ENCODE measurements around the gene MYO7B. TPM values are rescaled to one million over a fixed set of nuclear protein-coding genes. Genes with fewer than 3 reads are reported as not detected.

MYO7B gene
- total RNA-seq, 2 donors from 2014 or later = 0.16 to 0.19 TPM

DNA sequence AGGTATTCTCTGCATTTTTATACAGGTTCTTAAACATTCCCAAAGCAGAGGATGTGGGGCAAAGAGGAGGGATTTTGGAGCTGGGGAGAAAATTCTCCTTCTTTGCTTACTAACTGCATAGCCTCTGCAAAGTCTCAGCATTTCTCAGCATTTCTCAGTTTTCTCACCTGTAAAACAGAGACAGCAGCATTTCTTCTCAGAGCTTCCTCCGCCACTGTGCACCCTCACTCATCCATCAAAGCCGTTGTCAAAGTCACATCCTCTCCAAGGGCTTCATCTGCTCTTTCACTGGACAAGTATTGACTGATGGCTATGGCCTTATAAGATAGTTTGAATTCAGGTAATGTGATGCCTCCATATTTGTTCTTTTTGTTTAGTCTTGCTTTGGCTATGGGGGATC, 17.4 kb downstream of the MYO7B start:
- H3K4me1 Mint-ChIP-seq = no peaks in the 10 kb centered on the region
- H3K9me3 Mint-ChIP-seq = peaks cover 19% of the 10 kb centered on the region
- no peak for ATAC-seq (replicated peaks)
- no peak overlapping the region for H3K27ac Mint-ChIP-seq
- no peaks in the 10 kb centered on the region for H3K36me3 Mint-ChIP-seq (ENCODE audit: low read depth)
- H3K4me3 Mint-ChIP-seq = no peak overlapping the region
- peaks cover 47% of the 10 kb centered on the region for H3K27me3 Mint-ChIP-seq

DNA sequence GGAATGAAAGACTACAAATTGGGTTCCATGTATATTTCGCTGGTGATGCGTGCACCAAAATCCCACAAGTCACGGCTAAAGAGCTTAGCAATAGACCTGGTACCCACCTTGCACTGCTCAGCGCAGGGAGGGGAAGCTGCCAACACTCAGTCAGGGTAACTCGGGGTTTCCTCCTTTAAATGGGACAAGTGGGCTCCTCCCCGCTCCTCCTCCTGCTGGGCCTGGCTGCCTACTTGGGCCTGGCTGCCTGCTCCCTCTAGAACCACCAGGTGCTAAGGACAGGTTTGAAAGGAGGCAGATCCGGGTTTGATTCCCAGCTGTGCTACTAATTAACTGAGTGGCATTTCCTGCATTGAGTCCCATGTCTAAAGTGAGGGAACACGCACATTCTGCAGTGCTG, 23.4 kb downstream of the MYO7B start:
- H3K4me3 Mint-ChIP-seq = no peak overlapping the region
- peaks cover 4% of the 10 kb centered on the region for H3K4me1 Mint-ChIP-seq
- no peaks in the 10 kb centered on the region for H3K36me3 Mint-ChIP-seq (ENCODE audit: low read depth)
- peaks cover 19% of the 10 kb centered on the region for H3K9me3 Mint-ChIP-seq
- H3K27me3 Mint-ChIP-seq = peaks cover 51% of the 10 kb centered on the region
- H3K27ac Mint-ChIP-seq = no peak overlapping the region
- ATAC-seq (replicated peaks) = no peak

DNA sequence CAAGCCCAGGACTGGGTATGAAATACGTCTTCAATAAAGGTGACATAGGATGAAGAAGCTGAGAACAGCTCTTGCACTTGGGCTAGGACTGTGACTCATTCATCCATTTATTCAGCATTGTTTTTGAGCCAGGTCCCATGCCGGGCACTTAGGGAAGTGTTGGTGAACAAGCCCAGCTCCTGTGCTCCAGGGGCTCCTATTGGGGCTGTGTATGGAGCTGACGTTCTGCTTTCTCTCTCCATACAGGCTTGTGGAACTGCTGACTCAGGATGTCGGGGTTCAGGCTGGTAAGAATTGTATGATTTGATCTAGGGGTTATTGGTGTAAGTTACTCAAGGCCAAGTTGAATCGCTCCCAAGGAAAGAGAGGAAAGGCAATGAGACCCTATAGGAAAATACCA, 24.0 kb downstream of the MYO7B start:
- no peaks in the 10 kb centered on the region for H3K36me3 Mint-ChIP-seq (ENCODE audit: low read depth)

DNA sequence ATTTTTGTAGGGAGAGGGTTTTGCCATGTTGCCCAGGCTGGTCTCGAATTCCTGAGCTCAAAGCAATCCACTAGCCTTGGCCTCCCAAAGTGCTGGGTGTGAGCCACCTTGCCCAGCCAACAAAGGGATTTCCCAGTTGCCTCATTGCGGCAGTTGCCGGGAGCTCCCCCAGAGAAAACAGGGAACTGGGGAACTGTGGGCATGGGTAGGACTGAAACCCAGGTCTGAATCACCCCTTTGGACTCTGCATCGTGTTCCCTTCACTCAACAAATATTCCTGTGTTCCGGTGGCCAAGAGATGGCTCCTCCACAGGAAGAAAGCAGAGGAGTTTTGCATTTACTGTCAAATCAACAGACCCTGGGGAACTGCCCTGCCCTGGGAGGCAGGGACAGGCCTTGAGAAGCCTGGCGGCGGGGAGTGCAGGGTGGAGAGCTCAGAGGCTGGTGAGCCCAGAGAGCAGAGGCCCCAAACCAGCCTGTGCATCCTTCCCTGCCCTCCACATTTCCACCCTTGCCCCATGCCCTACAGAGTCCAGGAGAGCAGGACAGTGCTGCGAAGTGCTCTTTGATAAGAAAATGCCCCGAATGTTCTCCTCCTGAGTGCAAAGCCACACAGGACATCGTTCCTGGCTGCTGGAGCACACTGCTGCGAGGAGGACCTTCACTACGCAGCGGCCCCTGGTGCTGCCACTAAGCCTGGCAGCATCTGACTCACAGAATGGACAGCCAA, 24.9 kb downstream of the MYO7B start:
- no peak for ATAC-seq (replicated peaks)
- Mint-ChIP-seq H3K36me3 (ENCODE audit: low read depth) (no peaks in the 10 kb centered on the region), H3K27ac (no peak overlapping the region), H3K4me1 (peaks cover 6% of the 10 kb centered on the region), H3K27me3 (peaks cover 52% of the 10 kb centered on the region), H3K9me3 (peaks cover 19% of the 10 kb centered on the region), H3K4me3 (no peak overlapping the region)

More for the DNA sequence above, 24.0 kb downstream of the MYO7B start:
- H3K4me1 Mint-ChIP-seq = peaks cover 6% of the 10 kb centered on the region
- no peak for ATAC-seq (replicated peaks)
- no peak overlapping the region for H3K4me3 Mint-ChIP-seq
- no peak overlapping the region for H3K27ac Mint-ChIP-seq
- H3K9me3 Mint-ChIP-seq = peaks cover 19% of the 10 kb centered on the region
- peaks cover 55% of the 10 kb centered on the region for H3K27me3 Mint-ChIP-seq

DNA sequence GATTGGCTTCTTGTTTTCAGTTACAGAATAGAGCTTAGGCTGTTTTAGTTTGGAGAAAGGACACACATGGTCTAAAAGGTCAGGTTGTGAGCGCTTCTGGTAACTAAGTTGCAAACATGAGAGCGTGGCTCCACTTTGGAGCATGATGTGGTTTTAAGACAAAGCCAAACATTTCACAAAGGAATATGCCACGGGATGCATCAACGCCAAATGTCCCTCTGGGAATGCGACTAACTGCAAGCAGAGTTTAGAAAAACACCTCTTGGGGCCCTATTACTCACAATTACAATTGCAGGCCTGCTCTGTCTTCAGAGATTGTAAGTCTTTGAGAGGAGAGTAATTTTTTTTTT, 25.4 kb downstream of the MYO7B start:
- H3K36me3 Mint-ChIP-seq (ENCODE audit: low read depth) = no peaks in the 10 kb centered on the region
- peaks cover 48% of the 10 kb centered on the region for H3K27me3 Mint-ChIP-seq
- peaks cover 6% of the 10 kb centered on the region for H3K4me1 Mint-ChIP-seq
- ATAC-seq (replicated peaks) = no peak
- no peak overlapping the region for H3K27ac Mint-ChIP-seq
- H3K4me3 Mint-ChIP-seq = no peak overlapping the region
- peaks cover 18% of the 10 kb centered on the region for H3K9me3 Mint-ChIP-seq

DNA sequence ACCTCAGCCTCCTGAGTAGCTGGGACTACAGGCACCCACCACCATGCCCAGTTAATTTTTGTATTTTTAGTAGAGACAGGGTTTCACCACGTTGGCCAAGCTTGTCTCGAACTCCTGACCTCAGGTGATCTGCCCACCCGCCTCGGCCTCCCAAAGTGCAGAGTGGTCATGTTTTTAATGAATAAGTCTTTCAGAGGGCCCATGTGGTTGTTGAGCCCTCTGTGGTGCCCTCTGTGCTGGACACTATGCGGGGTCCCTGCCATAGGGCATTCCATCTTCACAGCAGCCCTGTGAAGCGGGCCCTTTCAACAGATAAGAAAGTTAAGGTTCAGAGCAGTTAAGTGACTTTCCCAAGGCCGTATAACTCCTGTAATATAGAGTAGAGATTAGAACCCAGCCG, 25.9 kb downstream of the MYO7B start:
- Mint-ChIP-seq H3K9me3 (peaks cover 14% of the 10 kb centered on the region), H3K27ac (no peak overlapping the region), H3K4me3 (no peak overlapping the region), H3K27me3 (peaks cover 44% of the 10 kb centered on the region), H3K4me1 (peaks cover 6% of the 10 kb centered on the region), H3K36me3 (ENCODE audit: low read depth) (no peaks in the 10 kb centered on the region)
- ATAC-seq (replicated peaks) = no peak

DNA sequence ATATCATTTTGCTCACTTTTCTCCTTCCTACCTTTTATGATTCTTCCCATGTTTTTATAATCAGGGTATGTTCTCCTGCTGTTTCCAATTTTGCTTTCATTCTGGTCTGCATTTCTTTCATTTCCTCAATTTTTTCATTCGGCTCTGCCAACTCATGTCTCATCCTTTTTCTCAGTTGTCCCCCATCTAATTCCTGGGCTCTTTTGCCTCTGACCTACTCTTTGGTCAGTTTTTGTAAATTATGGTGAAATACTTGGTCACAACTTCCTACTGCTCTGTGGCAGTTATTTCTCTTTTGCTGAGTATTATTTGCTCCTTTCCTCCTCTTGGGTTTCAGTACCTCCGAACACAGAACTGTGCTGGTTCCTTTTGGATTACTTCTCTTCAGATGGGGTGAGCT, 27.5 kb downstream of the MYO7B start:
- Mint-ChIP-seq H3K4me3 (no peak overlapping the region), H3K27ac (no peak overlapping the region), H3K9me3 (no peaks in the 10 kb centered on the region), H3K4me1 (peaks cover 6% of the 10 kb centered on the region), H3K36me3 (ENCODE audit: low read depth) (no peaks in the 10 kb centered on the region), H3K27me3 (peaks cover 36% of the 10 kb centered on the region)
- no peak for ATAC-seq (replicated peaks)

DNA sequence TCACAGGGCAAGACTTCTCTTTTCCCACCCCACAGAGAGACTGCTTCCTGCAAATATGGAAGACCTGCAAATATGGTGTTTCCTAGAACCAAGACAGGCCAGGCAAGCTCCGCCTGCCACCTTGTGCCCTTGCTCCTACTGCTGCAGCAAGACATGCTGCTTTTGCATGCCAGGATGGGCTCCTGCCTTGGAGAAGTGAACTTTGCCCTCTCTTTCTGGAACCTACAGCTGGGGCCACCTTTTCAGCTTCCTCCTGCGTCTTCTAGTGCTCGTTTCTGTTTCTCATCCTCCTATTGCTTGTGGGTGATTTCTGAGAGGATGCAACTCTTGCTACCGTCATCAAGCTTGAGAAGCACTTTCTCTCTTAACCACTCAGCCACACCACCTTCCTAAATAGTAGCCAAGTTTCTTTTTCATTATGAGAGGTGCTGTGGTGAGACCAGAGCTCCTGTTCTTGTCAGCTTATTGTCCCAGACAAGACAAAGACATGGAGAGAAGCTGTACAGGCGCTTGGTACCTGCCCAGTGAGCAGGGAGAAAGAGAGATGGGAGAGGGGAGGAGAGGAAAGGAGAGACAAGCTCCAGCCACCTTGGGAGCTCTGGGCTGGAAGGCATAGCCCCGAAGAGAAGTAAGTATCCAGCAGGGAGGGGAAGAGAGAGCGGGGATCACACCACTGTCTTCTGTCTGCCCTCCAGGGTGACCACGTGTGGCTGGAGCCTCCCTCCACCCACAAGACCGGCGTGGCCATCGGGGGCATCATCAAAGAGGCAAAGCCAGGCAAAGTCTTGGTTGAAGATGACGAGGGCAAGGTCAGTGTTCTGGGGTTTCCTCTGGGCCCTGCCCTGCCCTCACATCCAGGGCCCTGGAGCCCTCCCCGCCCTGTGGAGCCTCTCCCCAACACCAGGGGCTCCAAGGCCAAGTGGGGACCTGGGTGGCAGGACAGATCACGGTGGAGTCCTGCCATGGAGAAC, 28.3 kb downstream of the MYO7B start:
- peak; percentile 93 for ATAC-seq (replicated peaks)
- no peaks in the 10 kb centered on the region for H3K36me3 Mint-ChIP-seq (ENCODE audit: low read depth)
- peaks cover 6% of the 10 kb centered on the region for H3K4me1 Mint-ChIP-seq
- H3K27me3 Mint-ChIP-seq = peaks cover 30% of the 10 kb centered on the region
- H3K4me3 Mint-ChIP-seq = peak overlapping the region; percentile 25
- no peaks in the 10 kb centered on the region for H3K9me3 Mint-ChIP-seq
- peak overlapping the region; percentile 34 for H3K27ac Mint-ChIP-seq

DNA sequence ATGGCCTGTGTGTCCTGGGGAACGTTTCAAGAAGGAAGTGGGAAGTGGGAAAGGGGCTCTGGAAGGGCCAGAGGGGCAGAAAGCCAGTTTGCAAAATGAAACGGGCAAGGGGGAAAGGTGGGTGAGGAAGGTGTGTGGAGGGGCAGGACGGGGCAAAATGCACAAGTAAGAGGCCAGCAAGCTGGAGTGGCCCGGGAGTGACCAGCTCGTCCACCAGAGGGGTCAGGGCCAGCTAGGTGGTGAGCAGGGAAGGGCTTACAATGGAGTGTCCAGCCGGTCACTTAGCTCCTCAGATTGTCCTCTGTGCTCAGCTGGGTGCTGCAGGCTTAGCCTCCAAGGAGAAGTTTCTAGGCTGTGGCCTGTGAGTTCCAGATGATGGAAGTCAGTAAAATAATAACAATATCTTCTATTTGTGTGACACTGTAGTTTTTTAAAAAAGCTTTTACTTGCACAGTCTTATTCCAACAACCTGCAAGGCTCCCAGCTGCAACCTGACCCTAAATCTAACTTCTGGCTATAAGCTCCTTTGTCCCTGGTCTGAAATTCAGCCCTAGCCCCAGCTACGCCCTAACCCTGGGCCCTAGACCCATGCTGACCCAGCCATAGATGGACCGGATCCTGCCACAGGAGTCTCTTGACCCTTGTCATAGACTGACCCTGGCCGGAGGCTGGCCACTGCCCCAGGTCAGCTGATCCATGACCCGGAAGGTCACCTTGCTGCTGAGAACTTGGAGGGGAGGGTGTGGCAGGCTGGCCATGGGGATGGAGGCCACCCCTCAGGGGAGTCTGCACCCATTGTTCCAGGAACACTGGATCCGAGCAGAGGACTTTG, 29.2 kb downstream of the MYO7B start:
- H3K36me3 Mint-ChIP-seq (ENCODE audit: low read depth) = no peaks in the 10 kb centered on the region
- H3K27me3 Mint-ChIP-seq = peaks cover 30% of the 10 kb centered on the region
- ATAC-seq (replicated peaks) = no peak
- peak overlapping the region; percentile 34 for H3K27ac Mint-ChIP-seq
- H3K4me3 Mint-ChIP-seq = no peak overlapping the region
- no peaks in the 10 kb centered on the region for H3K9me3 Mint-ChIP-seq
- H3K4me1 Mint-ChIP-seq = peaks cover 6% of the 10 kb centered on the region

DNA sequence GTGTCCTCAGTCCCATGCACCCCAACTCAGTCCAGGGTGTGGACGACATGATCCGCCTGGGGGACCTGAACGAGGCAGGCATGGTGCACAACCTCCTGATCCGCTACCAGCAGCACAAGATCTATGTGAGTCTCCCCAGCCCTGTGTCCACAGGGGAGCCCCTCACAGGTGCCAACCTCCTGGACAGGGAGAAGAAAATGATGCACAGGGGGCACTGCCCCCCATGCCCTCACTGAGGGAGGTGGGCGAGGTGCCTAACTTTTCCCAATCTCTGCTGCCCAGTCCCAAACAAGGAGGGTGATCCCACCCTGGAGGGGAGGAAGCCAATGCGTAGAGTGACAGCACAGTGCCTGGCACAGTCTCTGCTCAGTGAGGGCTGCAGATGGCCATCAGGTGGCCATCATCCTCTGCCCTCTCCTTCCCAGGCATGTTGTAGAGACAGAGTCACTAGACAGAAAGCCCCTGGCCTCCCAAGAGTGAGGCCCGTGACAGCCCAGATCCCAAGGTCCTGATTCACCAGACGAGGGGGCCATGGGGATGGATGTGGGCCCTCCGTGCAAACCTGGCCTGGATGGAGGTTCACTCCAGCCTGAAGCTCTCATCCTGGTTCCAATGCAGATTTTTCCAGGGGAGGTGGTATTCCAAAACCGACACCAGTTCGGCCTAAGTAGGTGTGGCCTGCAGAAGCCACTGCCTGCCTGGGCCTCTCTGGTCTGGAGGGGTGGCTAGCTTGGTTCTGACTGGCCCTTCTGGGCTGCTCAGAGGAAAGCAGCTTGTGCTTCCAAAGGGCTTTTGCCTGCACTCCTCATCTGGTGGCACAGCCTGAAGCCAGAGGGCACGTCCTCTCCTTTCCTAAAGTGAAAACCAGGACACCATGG, 30.0 kb downstream of the MYO7B start:
- Mint-ChIP-seq H3K27me3 (peaks cover 29% of the 10 kb centered on the region), H3K4me3 (no peak overlapping the region), H3K4me1 (peaks cover 6% of the 10 kb centered on the region), H3K9me3 (no peaks in the 10 kb centered on the region), H3K36me3 (ENCODE audit: low read depth) (no peaks in the 10 kb centered on the region), H3K27ac (no peak overlapping the region)
- ATAC-seq (replicated peaks) = no peak

DNA sequence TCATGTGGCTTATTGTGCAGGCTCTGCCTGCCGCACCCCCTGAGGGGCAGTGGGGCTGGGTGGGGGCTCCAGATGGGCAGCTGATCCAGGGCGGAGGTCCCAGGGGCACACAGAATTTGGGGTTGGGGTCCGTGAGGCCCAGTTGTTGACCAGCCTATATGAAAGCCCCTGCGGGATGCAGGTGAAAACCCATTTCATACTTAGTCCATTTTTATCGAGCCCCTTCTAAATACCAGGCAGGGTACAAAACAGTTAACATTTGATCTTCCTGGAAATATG, 30.6 kb downstream of the MYO7B start:
- Mint-ChIP-seq H3K36me3 (ENCODE audit: low read depth) (no peaks in the 10 kb centered on the region), H3K27ac (no peak overlapping the region), H3K27me3 (peaks cover 34% of the 10 kb centered on the region), H3K4me3 (no peak overlapping the region), H3K4me1 (peaks cover 6% of the 10 kb centered on the region), H3K9me3 (no peaks in the 10 kb centered on the region)
- ATAC-seq (replicated peaks) = no peak

DNA sequence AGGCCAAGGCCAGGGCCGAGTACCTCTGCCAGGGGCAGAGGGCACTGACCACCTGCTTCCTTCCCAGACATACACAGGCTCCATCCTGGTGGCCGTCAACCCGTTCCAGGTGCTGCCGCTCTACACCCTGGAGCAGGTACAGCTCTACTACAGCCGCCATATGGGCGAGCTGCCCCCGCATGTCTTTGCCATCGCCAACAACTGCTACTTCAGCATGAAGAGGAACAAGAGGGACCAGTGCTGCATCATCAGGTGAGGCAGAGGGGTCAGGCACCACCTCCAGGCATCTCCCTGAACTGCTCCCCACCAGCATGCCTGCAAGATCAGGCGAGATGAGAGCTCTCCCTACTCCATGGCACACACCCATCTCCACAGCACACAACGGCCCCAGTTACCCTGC, 31.1 kb downstream of the MYO7B start:
- ATAC-seq (replicated peaks) = no peak
- no peaks in the 10 kb centered on the region for H3K9me3 Mint-ChIP-seq
- H3K27ac Mint-ChIP-seq = no peak overlapping the region
- no peak overlapping the region for H3K4me3 Mint-ChIP-seq
- peaks cover 6% of the 10 kb centered on the region for H3K4me1 Mint-ChIP-seq
- H3K36me3 Mint-ChIP-seq (ENCODE audit: low read depth) = no peaks in the 10 kb centered on the region
- peaks cover 31% of the 10 kb centered on the region for H3K27me3 Mint-ChIP-seq

DNA sequence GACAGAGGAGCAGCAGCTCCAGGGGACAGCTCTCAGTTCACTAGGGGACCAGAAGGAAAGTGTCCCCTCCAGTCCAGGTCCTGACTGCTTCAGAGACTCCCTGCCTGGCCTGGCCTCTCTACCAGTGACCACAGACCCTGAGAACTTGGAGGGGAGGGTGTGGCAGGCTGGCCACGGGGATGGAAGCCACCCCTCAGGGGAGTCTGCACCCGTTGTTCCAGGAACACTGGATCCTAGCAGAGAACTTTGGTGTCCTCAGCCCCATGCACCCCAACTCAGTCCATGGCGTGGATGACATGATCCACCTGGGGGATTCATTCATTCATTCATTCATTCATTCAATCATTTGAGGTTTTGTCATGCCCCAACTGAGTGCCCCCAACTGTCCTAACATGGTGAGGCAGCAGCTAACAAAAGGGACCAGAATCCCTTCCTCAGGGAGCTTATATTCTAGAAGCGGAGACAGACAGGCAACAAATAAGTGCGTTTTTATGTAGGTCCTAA, 31.9 kb downstream of the MYO7B start:
- Mint-ChIP-seq H3K4me3 (no peak overlapping the region), H3K36me3 (ENCODE audit: low read depth) (no peaks in the 10 kb centered on the region), H3K27me3 (peaks cover 31% of the 10 kb centered on the region), H3K9me3 (no peaks in the 10 kb centered on the region), H3K27ac (no peak overlapping the region), H3K4me1 (peaks cover 6% of the 10 kb centered on the region)
- no peak for ATAC-seq (replicated peaks)

DNA sequence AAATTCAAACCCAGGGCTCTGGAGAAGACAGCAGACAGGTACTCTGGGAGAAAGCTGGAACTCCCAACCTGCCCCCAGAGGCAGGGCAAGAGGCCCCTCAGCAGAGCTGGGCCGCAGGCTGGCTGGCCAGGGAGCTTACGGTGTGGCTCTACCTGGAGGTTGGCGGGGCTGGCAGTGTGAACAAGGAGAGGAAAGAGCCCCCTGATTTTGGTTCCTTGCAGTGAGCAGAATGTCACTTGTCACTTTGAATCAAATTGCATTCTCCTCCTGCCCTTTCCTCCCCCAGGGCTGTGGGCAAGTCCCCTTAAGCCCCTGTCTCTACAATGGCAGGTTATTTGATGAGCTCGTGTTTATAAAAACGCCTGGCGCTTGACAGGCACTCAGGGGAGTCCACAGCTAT, 32.6 kb downstream of the MYO7B start:
- Mint-ChIP-seq H3K36me3 (ENCODE audit: low read depth) (no peaks in the 10 kb centered on the region), H3K27me3 (peaks cover 30% of the 10 kb centered on the region), H3K27ac (no peak overlapping the region), H3K4me1 (peaks cover 6% of the 10 kb centered on the region), H3K9me3 (no peaks in the 10 kb centered on the region), H3K4me3 (no peak overlapping the region)
- ATAC-seq (replicated peaks) = no peak

All from activated T-helper 17 cell treated with anti-CD3 and anti-CD28 coated beads, Interleukin-2, amount 50 U/mL, for 72 hours (primary cell).